Keratinocyte (primary cell): ENCODE measurements around the gene CCM2. TPM values are rescaled to one million over a fixed set of nuclear protein-coding genes. Genes with fewer than 3 reads are reported as not detected.

Source experiments
- DNase-seq: peaks from one replicate; pipeline ENCODE4 v3.0.0-alpha.2; 2011; ENCODE audit warnings: low read depth, missing footprints, low spot score
- FAIRE-seq: peaks from 2 replicates; lab custom pipeline; 2011; peaks lifted over from hg19 to GRCh38; lab: Jason Lieb, UNC
- H2AFZ ChIP-seq: 2 replicates; pipeline ENCODE4 v1.6.0; 2012; ENCODE audit warnings: low read length, control low read depth, inconsistent platforms; ENCODE audit not compliant: control insufficient read depth
- H3K27ac ChIP-seq: 2 replicates; pipeline ENCODE4 v1.5.1; 2011; ENCODE audit warnings: low read length; ENCODE audit not compliant: control insufficient read depth, insufficient read depth
- H3K27me3 ChIP-seq: 3 replicates; pipeline ENCODE4 v1.6.0; 2011; ENCODE audit warnings: low read length; ENCODE audit not compliant: control insufficient read depth, insufficient read depth; ENCODE audit errors: extremely low read depth
- H3K36me3 ChIP-seq, 2 experiments: 2 replicates in 1 of 2; 3 replicates in 1 of 2; pipeline ENCODE4 v1.5.1; 2011; ENCODE audit warnings: low read length in 2 of 2, mild to moderate bottlenecking in 1 of 2; ENCODE audit not compliant: control insufficient read depth in 2 of 2, insufficient read depth in 2 of 2; ENCODE audit errors: extremely low read depth in 1 of 2
- H3K4me1 ChIP-seq: 3 replicates; pipeline ENCODE4 v1.5.1; 2011; ENCODE audit warnings: low read length; ENCODE audit not compliant: control insufficient read depth, insufficient read depth; ENCODE audit errors: extremely low read depth
- H3K4me2 ChIP-seq: 3 replicates; pipeline ENCODE4 v1.6.0; 2011; ENCODE audit warnings: low read depth, low read length; ENCODE audit not compliant: control insufficient read depth, insufficient read depth; ENCODE audit errors: extremely low read depth
- H3K4me3 ChIP-seq, 3 experiments: fragments of 200-600 bp in 1 of 3; sonication (generic) in 1 of 3; 2 replicates in 2 of 3; 3 replicates in 1 of 3; pipeline ENCODE4 v1.5.1; 2011 to 2016; ENCODE audit warnings: low read length in 3 of 3, mild to moderate bottlenecking in 3 of 3, control low read depth in 2 of 3, inconsistent platforms in 1 of 3, low read depth in 1 of 3, mixed read lengths in 1 of 3, mixed run types in 1 of 3, moderate library complexity in 1 of 3; ENCODE audit not compliant: control insufficient read depth in 2 of 3, insufficient read depth in 2 of 3; ENCODE audit errors: extremely low read depth in 1 of 3
- H3K79me2 ChIP-seq: 2 replicates; pipeline ENCODE4 v1.6.0; 2012; ENCODE audit warnings: low read length; ENCODE audit not compliant: control insufficient read depth, insufficient read depth
- H3K9ac ChIP-seq: 3 replicates; pipeline ENCODE4 v1.6.0; 2011; ENCODE audit warnings: low read length; ENCODE audit not compliant: control insufficient read depth, insufficient read depth; ENCODE audit errors: extremely low read depth
- H3K9me1 ChIP-seq: 3 replicates; pipeline ENCODE4 v1.6.0; 2011; ENCODE audit warnings: low read length; ENCODE audit not compliant: control insufficient read depth, insufficient read depth; ENCODE audit errors: extremely low read depth
- H3K9me3 ChIP-seq: 2 replicates; pipeline ENCODE4 v1.5.1; 2012; ENCODE audit warnings: low read depth, low read length; ENCODE audit not compliant: control insufficient read depth
- H4K20me1 ChIP-seq: 3 replicates; pipeline ENCODE4 v1.6.0; 2011; ENCODE audit warnings: low read length; ENCODE audit not compliant: control insufficient read depth, insufficient read depth; ENCODE audit errors: extremely low read depth
- CTCF ChIP-seq, 3 experiments: IDR thresholded peaks in 1 of 3; conservative IDR thresholded peaks in 1 of 3; optimal IDR thresholded peaks in 1 of 3; 2 replicates in 2 of 3; 3 replicates in 1 of 3; pipeline versions ENCODE3 to v1.5.1; 2011; ENCODE audit warnings: low read length in 3 of 3, mild to moderate bottlenecking in 3 of 3, moderate library complexity in 2 of 3, control low read depth in 1 of 3, inconsistent platforms in 1 of 3; ENCODE audit not compliant: insufficient read depth in 2 of 3; ENCODE audit errors: extremely low read depth in 1 of 3
- EZH2 ChIP-seq: IDR thresholded peaks from one replicate; pipeline ENCODE4 v1.6.1; 2012; ENCODE audit warnings: inconsistent platforms, mild to moderate bottlenecking, low read length, moderate library complexity
- dilution Hi-C: fragments of 300-500 bp; cut with MboI; formaldehyde crosslinking; loops from one replicate; pipeline ENCODE4 v1.7.0; 2020; ENCODE audit warnings: low sequenced_read_pairs; ENCODE audit not compliant: extremely low pct_ligation_motif_present
- polyA plus RNA-seq, 5 experiments: library from polyadenylated mRNA; depleted of rRNA in 3 of 5; stranded (reverse) in 3 of 5; stranded (forward) in 1 of 5; unstranded in 1 of 5; fragments of >200 nt; gene quantifications; 1 replicate in 1 of 5; 2 replicates in 3 of 5; 3 replicates in 1 of 5; pipeline versions ENCODE4 v1.2.1 to v1.2.3, GENCODE V29; 2011 to 2012; ENCODE audit warnings: missing spikeins in 2 of 5, low read depth in 1 of 5, low replicate concordance in 1 of 5

CCM2 gene
- polyA plus RNA-seq, 1 donor (not counting 4 experiments of a cell fraction or from before 2014, with no cell fraction given) = 44.8 TPM

DNA sequence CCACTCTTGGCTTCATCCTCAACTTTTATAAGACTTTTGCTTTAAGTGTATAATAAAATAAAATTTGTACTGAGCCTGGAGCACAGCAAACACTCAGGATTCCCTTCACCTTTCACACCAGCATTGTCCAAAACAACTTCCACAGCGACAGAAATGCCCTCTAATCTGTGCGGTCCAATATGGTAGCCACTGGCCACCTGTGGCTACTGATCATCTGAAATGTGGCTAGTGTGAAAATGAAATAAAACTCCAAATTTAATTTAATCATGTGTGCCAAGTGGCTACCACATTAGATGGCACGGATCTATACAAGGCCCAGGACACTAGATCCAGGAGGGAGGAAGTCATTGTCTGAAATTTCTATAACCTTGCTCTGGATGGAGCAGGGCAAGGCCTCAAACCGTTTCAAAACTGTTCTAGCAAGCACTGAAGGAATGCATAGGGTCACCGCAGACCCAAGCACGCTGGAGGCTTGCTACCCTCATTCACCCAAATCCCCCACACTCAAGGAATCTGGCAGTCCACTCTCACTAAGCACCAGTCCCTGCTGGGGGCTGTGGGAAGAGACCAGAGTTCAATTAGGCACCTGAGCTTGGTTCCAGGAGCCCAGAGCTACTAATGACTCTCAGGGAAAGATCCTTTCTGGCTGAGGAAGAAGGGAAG, 14.8 kb upstream of the CCM2 start:
- no peaks in the 10 kb centered on the region for H3K27me3 ChIP-seq
- no peaks in the 10 kb centered on the region for H3K9me3 ChIP-seq
- H3K4me3 ChIP-seq = peak overlapping the region; percentile 77 to 100 (median 99)
- H3K4me1 ChIP-seq = peaks cover 38% of the 10 kb centered on the region
- H2AFZ ChIP-seq = no peak overlapping the region
- dilution Hi-C loops = no loop called here
- peaks cover 39% of the 10 kb centered on the region for H3K79me2 ChIP-seq
- FAIRE-seq = no peak
- no peak for DNase-seq
- peaks cover 20% of the 10 kb centered on the region for H4K20me1 ChIP-seq
- peak overlapping the region; percentile 98 for H3K27ac ChIP-seq
- H3K36me3 ChIP-seq = peaks cover 21 to 38% of the 10 kb centered on the region in 2 experiments
- H3K4me2 ChIP-seq = peak overlapping the region; percentile 99
- H3K9me1 ChIP-seq = no peaks in the 10 kb centered on the region
- peak overlapping the region; percentile 100 for H3K9ac ChIP-seq
- TF ChIP-seq CTCF (optimal IDR thresholded peaks at IDR 0.05 in 1 of 3, IDR thresholded peaks at IDR 0.05 in 1 of 3, conservative IDR thresholded peaks at IDR 0.05 in 1 of 3; ENCODE audit: extremely low read depth in 1 of 3, insufficient read depth in 2 of 3, low read length in 3 of 3) (no peak), EZH2 (no peak)

DNA sequence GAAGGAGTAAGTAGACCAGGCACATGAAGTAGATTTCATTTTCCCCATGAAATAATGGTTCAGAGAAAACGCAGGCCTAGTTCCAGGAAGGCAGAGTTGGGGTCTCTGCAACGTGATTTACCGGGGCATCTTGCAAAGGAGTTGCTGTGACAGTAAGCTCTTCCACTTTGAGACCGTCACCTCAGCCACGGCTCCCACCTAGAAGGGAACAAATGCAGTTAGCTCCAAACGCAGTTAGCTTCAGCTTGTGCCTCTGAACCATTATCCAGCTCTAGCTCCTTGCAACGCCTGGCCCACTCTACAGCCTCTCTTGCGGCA, 14.1 kb upstream of the CCM2 start:
- H3K9ac ChIP-seq = peak overlapping the region; percentile 100
- peaks cover 39% of the 10 kb centered on the region for H3K79me2 ChIP-seq
- H3K4me1 ChIP-seq = peaks cover 38% of the 10 kb centered on the region
- H3K27ac ChIP-seq = peak overlapping the region; percentile 98
- H3K9me3 ChIP-seq = no peaks in the 10 kb centered on the region
- no peak for TF ChIP-seq EZH2
- TF ChIP-seq CTCF (optimal IDR thresholded peaks at IDR 0.05 in 1 of 3, IDR thresholded peaks at IDR 0.05 in 1 of 3, conservative IDR thresholded peaks at IDR 0.05 in 1 of 3; ENCODE audit: extremely low read depth in 1 of 3, insufficient read depth in 2 of 3, low read length in 3 of 3) = no peak
- dilution Hi-C loops = no loop called here
- peak overlapping the region; percentile 77 to 100 (median 99) for H3K4me3 ChIP-seq
- H3K9me1 ChIP-seq = no peaks in the 10 kb centered on the region
- H4K20me1 ChIP-seq = peaks cover 20% of the 10 kb centered on the region
- peak overlapping the region; percentile 99 for H3K4me2 ChIP-seq
- FAIRE-seq (no peak), DNase-seq (no peak)
- no peaks in the 10 kb centered on the region for H3K27me3 ChIP-seq
- H3K36me3 ChIP-seq = peaks cover 21 to 38% of the 10 kb centered on the region in 2 experiments
- H2AFZ ChIP-seq = no peak overlapping the region
